CD4-positive, alpha-beta T cell treated with Interleukin-4 for 4 hours (primary cell): Measurements from ENCODE around the gene CIPC.
A peak's percentile ranks its signal among the peaks of the same experiment; 100 is the strongest.

Experiments used
- DNase-seq: peaks from one replicate; pipeline ENCODE4 v3.0.0-alpha.2; 2020

The CIPC gene

DNA sequence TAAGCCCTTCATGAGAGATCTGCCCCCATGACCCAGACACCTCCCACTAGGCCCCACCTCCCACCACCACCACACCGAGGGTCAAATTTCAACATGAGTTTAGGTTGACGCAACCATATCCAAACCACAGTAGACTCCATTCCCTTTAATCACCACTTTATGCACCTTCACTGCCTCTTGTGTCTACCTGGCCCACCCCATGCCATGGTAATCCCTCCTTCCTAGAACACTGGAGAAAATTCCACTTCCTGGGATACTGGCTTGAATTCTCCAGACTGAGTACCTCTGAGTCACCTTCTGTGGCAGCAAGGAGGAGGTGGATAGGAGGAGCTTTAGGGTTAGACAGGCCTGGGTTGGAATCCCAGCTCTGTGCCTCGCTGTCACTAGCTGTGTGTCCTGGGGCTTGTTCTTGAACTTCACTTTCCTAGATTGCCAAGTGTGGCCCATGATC lies 26.1 kb upstream of the CIPC start:
- no peak for DNase-seq

- DNase-seq: no peak
Measured at GRCh38 chr14:77074969-77075368, 23.1 kb upstream of the CIPC start.

DNA sequence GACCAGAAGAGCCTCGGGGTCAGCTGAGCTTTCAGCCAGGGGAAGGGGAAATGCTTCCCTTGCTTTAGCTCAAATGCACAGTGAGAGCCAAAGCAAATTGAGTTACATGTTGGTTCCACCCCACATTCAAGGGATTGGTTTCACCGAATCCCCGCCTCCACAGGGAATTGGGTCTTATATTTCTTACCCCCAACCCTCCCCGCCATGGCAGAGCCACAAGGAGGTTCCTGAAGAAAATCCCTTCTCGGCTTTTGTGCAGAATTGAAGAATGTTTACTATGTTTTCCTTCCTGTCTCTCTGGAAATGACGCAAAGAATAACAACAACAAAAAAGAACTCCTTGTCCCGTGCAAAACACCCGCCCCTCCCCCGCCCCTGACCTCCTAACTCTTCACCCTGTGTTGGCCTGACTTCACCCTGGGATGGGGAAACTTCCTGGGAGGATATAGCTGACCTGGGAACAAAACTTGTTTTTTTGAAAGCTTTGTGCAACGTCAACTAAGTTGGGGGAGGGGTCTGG lies 21.9 kb upstream of the CIPC start:
- no peak for DNase-seq

GRCh38 chr14:77077040-77077439 lies 21.0 kb upstream of the CIPC start:
- no peak for DNase-seq

GRCh38 chr14:77082356-77082755 lies 15.7 kb upstream of the CIPC start:
- DNase-seq: no peak

DNA sequence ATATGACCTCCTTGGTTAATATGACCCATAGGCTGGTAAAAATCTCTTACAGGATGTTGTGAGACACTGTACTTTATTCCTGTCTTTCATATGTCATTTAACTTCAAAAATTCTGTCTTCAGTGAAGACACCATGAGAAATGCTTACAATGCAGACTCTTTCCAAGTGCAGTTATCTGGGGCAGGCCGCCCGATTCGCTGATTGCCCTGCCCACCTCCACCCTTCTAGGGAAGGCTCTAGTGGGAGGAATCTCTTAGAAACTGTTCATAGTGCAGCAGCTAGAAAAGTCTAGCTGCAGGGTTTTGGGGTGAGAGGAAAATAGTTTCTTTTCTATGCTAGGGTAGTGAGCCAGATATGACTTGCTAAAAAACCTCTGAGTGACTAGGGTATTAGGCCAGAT lies 15.0 kb upstream of the CIPC start:
- DNase-seq: no peak

DNA sequence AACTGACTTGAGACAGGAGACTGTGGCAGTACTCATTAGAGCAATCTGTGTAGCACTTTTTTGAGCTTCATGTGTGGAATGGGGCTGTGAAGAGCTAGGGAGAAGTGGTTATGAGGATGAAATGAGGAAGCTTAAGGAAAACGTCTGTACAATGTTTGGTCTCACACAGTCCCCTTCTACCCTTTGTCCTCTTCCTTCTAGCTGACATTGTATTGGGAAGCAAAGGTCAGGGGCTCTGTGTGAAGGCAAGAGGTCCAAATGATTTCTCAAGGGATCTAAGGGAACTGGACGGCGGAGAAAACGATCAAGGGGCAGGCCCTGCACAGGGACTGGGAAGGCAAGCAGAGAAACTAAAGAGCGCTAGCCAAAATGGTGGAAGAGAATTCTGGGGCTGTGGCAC lies 13.1 kb upstream of the CIPC start:
- DNase-seq: no peak

DNA sequence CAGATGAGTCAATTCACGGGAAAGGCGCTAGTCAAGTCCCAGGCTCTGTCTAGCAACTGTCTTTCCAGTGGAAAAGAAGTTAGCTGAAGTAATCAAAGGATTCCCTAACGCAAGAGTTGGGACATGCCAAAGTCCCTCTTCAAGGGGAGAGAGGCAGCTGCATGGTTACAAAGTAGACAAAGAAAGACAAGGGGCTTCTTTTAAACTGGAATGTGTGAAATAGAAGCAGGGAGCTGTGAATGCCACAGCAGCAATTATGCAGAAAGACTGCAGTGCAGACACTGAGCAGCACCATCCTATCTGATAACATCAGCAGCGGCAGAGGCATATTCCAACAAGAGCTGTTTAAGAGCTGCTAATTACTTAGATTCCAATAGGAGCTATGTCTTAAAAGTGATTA lies 12.5 kb upstream of the CIPC start:
- DNase-seq: no peak

- peak; percentile 33 for DNase-seq
Measured at GRCh38 chr14:77086017-77086727, 11.9 kb upstream of the CIPC start.

GRCh38 chr14:77086951-77087350 lies 11.1 kb upstream of the CIPC start:
- DNase-seq: no peak

GRCh38 chr14:77087631-77088030 lies 10.4 kb upstream of the CIPC start:
- no peak for DNase-seq

- DNase-seq: no peak
Measured at GRCh38 chr14:77088219-77088618, 9.8 kb upstream of the CIPC start.

GRCh38 chr14:77088645-77089044 lies 9.4 kb upstream of the CIPC start:
- no peak for DNase-seq

DNA sequence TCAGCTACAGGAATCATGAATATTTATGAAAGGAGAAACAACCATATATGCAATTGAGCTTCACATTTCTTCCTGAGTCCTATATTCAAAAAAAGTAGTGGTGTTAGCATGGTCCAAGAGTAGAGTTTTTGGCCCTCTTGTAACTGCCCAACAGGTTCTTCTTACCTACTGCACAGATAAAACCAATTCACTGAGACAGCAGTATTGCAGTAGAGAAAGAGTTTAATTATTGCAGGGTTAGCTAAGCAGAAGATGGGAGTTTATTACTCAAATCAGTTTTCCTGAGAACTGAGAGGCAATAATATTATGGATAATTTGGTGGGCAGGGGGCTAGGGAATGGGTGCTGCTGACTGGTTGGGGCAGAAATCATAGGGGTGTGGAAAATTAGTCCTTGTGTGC lies 6.5 kb upstream of the CIPC start:
- no peak for DNase-seq

DNA sequence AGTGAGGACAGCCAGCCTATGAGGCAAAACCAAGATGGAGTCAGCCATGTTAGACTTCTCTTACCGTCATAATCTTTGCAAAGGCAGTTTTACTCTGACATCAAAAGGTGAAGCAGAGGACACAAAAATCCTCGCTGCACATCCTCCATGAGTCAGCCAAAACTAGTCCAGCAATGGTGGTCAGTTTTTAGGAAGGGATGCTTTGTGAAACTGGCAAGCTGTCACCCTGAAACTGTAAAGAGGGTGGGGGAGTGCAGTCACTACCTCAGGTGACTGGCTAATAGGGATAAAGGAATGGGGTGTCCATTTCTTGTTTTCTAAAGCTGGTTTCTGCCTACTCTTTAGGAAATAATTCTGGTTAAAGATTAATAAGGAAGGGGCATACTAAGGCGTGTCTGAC lies 5.4 kb upstream of the CIPC start:
- no peak for DNase-seq

DNA sequence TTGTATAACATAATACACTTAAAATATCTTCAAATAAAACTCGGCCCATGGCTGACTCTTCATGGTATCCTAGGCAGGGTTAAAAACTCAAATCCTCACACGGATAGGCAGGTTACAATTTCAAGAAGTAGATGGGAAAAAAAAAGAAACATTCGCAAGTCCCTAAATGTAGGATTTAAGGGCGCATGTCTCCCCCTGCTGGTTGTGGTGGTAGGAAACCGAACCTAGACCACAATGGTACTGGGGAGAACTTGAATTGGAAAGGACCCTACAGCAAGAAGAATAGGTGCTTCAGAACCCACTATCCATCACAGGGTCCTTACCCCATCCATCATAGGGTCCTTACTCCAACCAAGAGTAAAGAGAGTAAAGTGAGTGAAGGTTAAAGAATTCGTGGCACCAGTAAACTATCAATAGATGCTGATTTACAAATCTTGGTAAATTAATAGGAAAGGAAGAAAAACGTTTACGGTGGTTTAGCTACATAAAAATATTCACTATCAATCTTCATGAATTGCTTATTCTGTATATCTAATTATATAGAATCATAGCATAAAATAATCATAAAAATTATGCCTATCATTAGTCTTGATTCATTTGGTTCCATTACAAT lies 3.3 kb upstream of the CIPC start:
- DNase-seq: peak; percentile 78

DNA sequence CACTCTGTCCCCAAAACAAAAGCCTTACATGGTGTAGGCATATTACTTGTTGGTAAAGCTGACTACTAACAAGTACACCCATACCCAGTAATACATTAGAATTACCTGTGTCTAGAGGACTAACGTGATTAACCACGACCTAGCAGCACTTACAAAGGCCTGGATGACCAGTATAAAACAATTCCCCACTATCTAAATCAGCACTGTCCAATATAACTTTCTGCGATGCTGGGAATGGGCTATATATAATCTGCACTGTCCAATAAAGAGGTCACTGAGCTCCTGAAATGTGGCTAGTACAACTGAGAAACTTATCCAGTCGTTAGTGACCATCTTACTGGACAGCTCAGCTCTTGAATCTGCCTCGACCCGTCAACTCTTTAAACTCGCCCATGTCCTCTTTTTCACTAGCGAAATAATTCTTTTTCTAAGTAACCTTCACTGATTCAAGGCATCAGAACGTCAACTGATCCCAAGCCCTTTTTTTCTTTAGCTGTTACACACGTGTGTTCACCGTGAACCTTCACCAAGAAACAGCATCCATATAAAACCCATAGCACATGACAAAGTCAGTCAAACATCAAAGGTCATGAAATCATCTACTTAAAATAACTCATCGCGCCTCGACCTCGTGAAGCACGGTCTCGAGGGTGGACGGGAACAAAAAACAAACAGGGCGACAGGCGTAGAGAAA lies 905 bp upstream of the CIPC start:
- peak; percentile 50 for DNase-seq

- no peak for DNase-seq
Measured at GRCh38 chr14:77098529-77099353, 683 bp downstream of the CIPC start.

GRCh38 chr14:77099425-77100167 lies 1.5 kb downstream of the CIPC start:
- no peak for DNase-seq

DNA sequence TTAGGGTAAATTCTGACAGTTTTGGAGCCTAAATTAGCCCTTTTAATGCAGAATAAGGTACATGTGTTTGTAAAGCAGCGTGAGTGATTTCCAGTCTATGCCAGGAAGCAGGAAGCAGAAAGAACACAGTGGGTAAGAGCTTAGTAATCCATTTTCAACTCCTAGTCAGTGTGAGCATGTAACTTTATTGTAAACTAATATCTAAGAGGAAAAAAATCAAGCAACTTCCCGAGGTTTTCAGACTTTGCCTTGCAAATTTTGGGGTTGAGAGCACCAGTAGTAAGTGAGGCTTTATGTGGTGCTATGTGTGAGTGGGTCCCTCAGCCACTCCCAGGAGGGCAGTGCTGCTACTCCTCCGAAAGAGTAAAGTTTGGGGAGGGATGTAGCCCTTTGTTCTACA lies 2.9 kb downstream of the CIPC start:
- no peak for DNase-seq

- DNase-seq: no peak
Measured at GRCh38 chr14:77102154-77102553, 4.1 kb downstream of the CIPC start.

GRCh38 chr14:77103475-77103874 lies 5.4 kb downstream of the CIPC start:
- DNase-seq: no peak
